IMR-90 (cell line): ENCODE measurements around the gene AKIRIN2. TPM values are rescaled to one million over a fixed set of nuclear protein-coding genes. Genes with fewer than 3 reads are reported as not detected.

Experiments used
- ATAC-seq: fragments of 200-7000 bp; cut with Tn5 transposase; 2 replicates; pipeline ENCODE4 v1.9.1; 2020; ENCODE audit warnings: low read depth, mild to moderate bottlenecking, moderate library complexity
- BruUV-seq: library from RNA; stranded (reverse); fragments of 400-500 nt; replicated peaks from 2 replicates; lab custom pipeline; 2021; lab: Mats Ljungman, UMichigan
- CTCF ChIA-PET: fragments of 300-600 bp; formaldehyde crosslinking; extraction: SDS; loops from one replicate; lab custom pipeline; 2021; ENCODE audit warnings: antibody characterized with exemption; lab: Yijun Ruan, JAX
- POLR2A ChIA-PET: fragments of 300-600 bp; sonication (Branson Sonifier 250); formaldehyde crosslinking; loops from one replicate; lab custom pipeline; 2022; ENCODE audit warnings: antibody characterized with exemption; ENCODE audit not compliant: unreplicated experiment; lab: Charles Lee
- DNase-seq: peaks from one replicate; pipeline ENCODE4 v3.0.0; 2013
- H2AFZ ChIP-seq: replicated peaks from 2 replicates; pipeline ENCODE3; 2013; ENCODE audit warnings: low read length, mild to moderate bottlenecking; ENCODE audit not compliant: poor library complexity
- H2AK5ac ChIP-seq: 2 replicates; pipeline ENCODE4 v1.6.1; 2013; ENCODE audit warnings: low read depth, low read length, inconsistent platforms
- H2AK9ac ChIP-seq: replicated peaks from 2 replicates; pipeline ENCODE3; 2013; ENCODE audit warnings: mild to moderate bottlenecking, low read depth, low read length, moderate library complexity; ENCODE audit not compliant: poor library complexity
- H2BK120ac ChIP-seq: 2 replicates; pipeline ENCODE4 v1.6.1; 2013; ENCODE audit warnings: low read depth, low read length, inconsistent platforms
- H2BK15ac ChIP-seq: 3 replicates; pipeline ENCODE4 v1.6.1; 2013; ENCODE audit warnings: low read depth, low read length, inconsistent platforms
- H2BK20ac ChIP-seq: 2 replicates; pipeline ENCODE4 v1.6.1; 2013; ENCODE audit warnings: low read depth, mild to moderate bottlenecking, inconsistent platforms, low read length, moderate library complexity
- H2BK5ac ChIP-seq: 2 replicates; pipeline ENCODE4 v1.6.1; 2013; ENCODE audit warnings: mild to moderate bottlenecking, low read depth, low read length, inconsistent platforms; ENCODE audit not compliant: poor library complexity, severe bottlenecking
- H3K14ac ChIP-seq: replicated peaks from 2 replicates; pipeline ENCODE4 v1.6.1; 2013; ENCODE audit warnings: low read depth, low read length, inconsistent platforms
- H3K18ac ChIP-seq: 2 replicates; pipeline ENCODE4 v1.6.1; 2013; ENCODE audit warnings: low read depth, low read length, control low read depth
- H3K23ac ChIP-seq: 2 replicates; pipeline ENCODE4 v1.6.1; 2013; ENCODE audit warnings: low read depth, low read length, inconsistent platforms
- H3K27ac ChIP-seq: 2 replicates; pipeline ENCODE4 v1.5.1; 2013; ENCODE audit warnings: mild to moderate bottlenecking, control low read depth, low read length; ENCODE audit not compliant: insufficient read depth
- H3K27me3 ChIP-seq: 2 replicates; pipeline ENCODE4 v1.6.1; 2013; ENCODE audit warnings: low read length; ENCODE audit not compliant: control insufficient read depth, insufficient read depth
- H3K36me3 ChIP-seq: 2 replicates; pipeline ENCODE4 v1.6.1; 2013; ENCODE audit warnings: low read length, mixed read lengths; ENCODE audit not compliant: control insufficient read depth, insufficient read depth
- H3K4ac ChIP-seq: 2 replicates; pipeline ENCODE4 v1.6.1; 2013; ENCODE audit warnings: low read depth, low read length, inconsistent platforms
- H3K4me1 ChIP-seq: 2 replicates; pipeline ENCODE4 v1.6.1; 2013; ENCODE audit warnings: low read length, mixed read lengths; ENCODE audit not compliant: control insufficient read depth, insufficient read depth
- H3K4me2 ChIP-seq: 2 replicates; pipeline ENCODE4 v1.6.1; 2013; ENCODE audit warnings: low read depth, mild to moderate bottlenecking, control low read depth, low read length, moderate library complexity
- H3K4me3 ChIP-seq: 2 replicates; pipeline ENCODE4 v1.5.1; 2013; ENCODE audit warnings: low read depth, mild to moderate bottlenecking, control low read depth, low read length, moderate library complexity; ENCODE audit not compliant: insufficient read depth
- H3K56ac ChIP-seq: 2 replicates; pipeline ENCODE4 v1.6.1; 2013; ENCODE audit warnings: low read length, inconsistent platforms; ENCODE audit not compliant: insufficient read depth; ENCODE audit errors: extremely low read depth
- H3K79me1 ChIP-seq, 2 experiments: 2 replicates each; pipeline ENCODE4 v1.6.1; 2013; ENCODE audit warnings: low read length in 2 of 2, inconsistent platforms in 1 of 2, low read depth in 1 of 2
- H3K9ac ChIP-seq: 2 replicates; pipeline ENCODE4 v1.6.1; 2013; ENCODE audit warnings: low read depth, low read length, control low read depth
- H3K9me1 ChIP-seq: 2 replicates; pipeline ENCODE4 v1.6.1; 2013; ENCODE audit warnings: low read length, inconsistent platforms; ENCODE audit not compliant: insufficient read depth
- H3K9me3 ChIP-seq: 2 replicates; pipeline ENCODE4 v1.6.1; 2013; ENCODE audit warnings: low read length; ENCODE audit not compliant: control insufficient read depth, insufficient read depth
- H4K20me1 ChIP-seq: 2 replicates; pipeline ENCODE4 v1.6.1; 2013; ENCODE audit warnings: low read length, inconsistent platforms; ENCODE audit not compliant: insufficient read depth
- H4K5ac ChIP-seq: 2 replicates; pipeline ENCODE4 v1.6.1; 2013; ENCODE audit warnings: mild to moderate bottlenecking, low read depth, low read length, control low read depth
- H4K8ac ChIP-seq, 2 experiments: 2 replicates each; pipeline ENCODE4 v1.6.1; 2013; ENCODE audit warnings: low read depth in 2 of 2, low read length in 2 of 2, control low read depth in 1 of 2, inconsistent platforms in 1 of 2
- H4K91ac ChIP-seq: 2 replicates; pipeline ENCODE4 v1.6.1; 2013; ENCODE audit warnings: low read depth, low read length, inconsistent platforms; ENCODE audit not compliant: insufficient read depth
- CEBPB ChIP-seq: IDR thresholded peaks from 2 replicates; pipeline ENCODE4 v1.6.1; 2012; ENCODE audit warnings: low read depth, low read length, improper control_type of control experiment
- CHD1 ChIP-seq: IDR thresholded peaks from 2 replicates; pipeline ENCODE4 v1.6.1; 2012; ENCODE audit warnings: low read depth, low read length, improper control_type of control experiment
- MAZ ChIP-seq: IDR thresholded peaks from 2 replicates; pipeline ENCODE4 v1.6.1; 2012; ENCODE audit warnings: low read depth, mild to moderate bottlenecking, low read length, improper control_type of control experiment, moderate library complexity, borderline replicate concordance
- POLR2A ChIP-seq: IDR thresholded peaks from 2 replicates; pipeline ENCODE4 v1.6.1; 2012; ENCODE audit warnings: mild to moderate bottlenecking, low read depth, low read length
- WGBS, 2 experiments: methylation state at CpG; one replicate each; pipeline versions ENCODE4 v1.1.5 to v1.1.7; 2013; ENCODE audit warnings: missing lambda C conversion rate in 2 of 2; ENCODE audit not compliant: insufficient read length in 1 of 2; ENCODE audit errors: extremely low coverage in 2 of 2; 5-methylcytosine and 5-hydroxymethylcytosine counted together
- dilution Hi-C: fragments of 300-500 bp; cut with HindIII; formaldehyde crosslinking; loops from one replicate; pipeline ENCODE4 v1.14.3; 2018; ENCODE audit warnings: low sequenced_read_pairs; ENCODE audit not compliant: unreplicated experiment
- in situ Hi-C: fragments of 300-500 bp; cut with MboI; formaldehyde crosslinking; loops from 3 replicates; pipeline ENCODE4 v1.14.3; 2019; ENCODE audit warnings: low sequenced_read_pairs, inconsistent platforms, mixed read lengths
- intact Hi-C: fragments of 100-400 bp; cut with micrococcal nuclease; formaldehyde crosslinking; loops from 2 replicates; pipeline ENCODE4 v1.10.0; 2022
- polyA plus RNA-seq, 3 experiments: library from polyadenylated mRNA; depleted of rRNA; stranded (reverse); fragments of >200 nt; gene quantifications; 2 replicates each; pipeline ENCODE4 v1.2.3, GENCODE V29; 2012; ENCODE audit warnings: low replicate concordance in 1 of 3
- total RNA-seq: library from RNA; depleted of rRNA; stranded (reverse); fragments of >200 nt; gene quantifications from 2 replicates; pipeline ENCODE4 v1.2.3, GENCODE V29; 2012

AKIRIN2 gene
- total and polyA plus RNA-seq, 2 of the 4 experiments (the other 2 are of a cell fraction) = 7.9 to 26.6 TPM

DNA sequence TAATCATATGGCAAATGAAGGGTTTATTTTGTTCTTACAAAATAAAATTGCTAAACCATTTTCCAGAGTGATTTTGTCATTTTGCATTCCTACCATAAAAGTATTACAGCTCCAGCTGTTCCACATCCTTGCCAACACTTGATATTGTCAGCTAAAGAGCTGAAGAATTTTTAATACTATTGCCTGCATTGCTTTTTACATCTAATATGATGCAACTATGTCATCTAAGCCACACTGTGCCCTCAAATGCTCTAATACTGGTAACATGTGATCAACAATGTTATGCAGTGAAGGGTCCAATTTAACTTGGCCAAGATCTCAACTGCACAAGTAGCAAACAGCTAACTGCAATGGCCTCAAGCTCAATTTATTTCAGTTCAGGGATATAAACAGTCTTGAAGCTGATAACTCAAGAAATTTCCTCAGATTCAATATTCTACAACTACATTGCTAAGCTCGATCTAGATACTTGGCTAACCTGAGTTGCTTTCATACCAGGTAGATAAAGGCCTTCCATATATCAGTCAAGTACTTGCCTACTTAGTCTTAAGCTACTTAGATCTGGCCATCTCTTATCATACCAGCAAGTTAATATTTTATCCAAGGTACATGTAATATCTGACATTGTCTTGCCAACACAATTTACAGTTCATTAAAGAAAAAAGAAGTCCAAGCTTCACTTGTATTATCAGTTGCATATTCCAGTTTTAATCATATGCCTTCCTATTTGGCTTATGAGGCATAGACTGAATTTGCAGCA lies 17.0 kb downstream of the AKIRIN2 start:
- no peak overlapping the region for H3K4ac ChIP-seq
- ChIA-PET POLR2A (no interaction called here), CTCF (interaction anchor here (0.7 kb wide), 1 partner anchor 9 kb away, joined by 3 read pairs; no protein-coding TSS in a partner anchor)
- no peaks in the 10 kb centered on the region for H3K27me3 ChIP-seq
- intact Hi-C loops = no loop called here
- TF ChIP-seq POLR2A (no peak), MAZ (no peak), CHD1 (no peak), CEBPB (peak; percentile 37; the same call in 1 of the 2 replicates)
- no peak overlapping the region for H4K91ac ChIP-seq
- in situ Hi-C loops = no loop called here
- no peak overlapping the region for H3K23ac ChIP-seq
- H2AK9ac ChIP-seq = no peak overlapping the region
- H4K5ac ChIP-seq = no peak overlapping the region
- no peak overlapping the region for H2AFZ ChIP-seq
- no peak overlapping the region for H2AK5ac ChIP-seq
- H3K4me2 ChIP-seq = no peak overlapping the region; the same call in 1 of the 2 replicates
- peaks cover 14% of the 10 kb centered on the region for H3K4me1 ChIP-seq
- H3K79me1 ChIP-seq = peaks cover 0 to 45% of the 10 kb centered on the region in 2 experiments; a peak in 2 of 4 replicates
- H2BK5ac ChIP-seq = peak overlapping the region; percentile 39
- no peak overlapping the region for H2BK120ac ChIP-seq
- BruUV-seq = no TSS peak
- no peak overlapping the region for H2BK15ac ChIP-seq
- no CpG with 5 or more reads among the region's 1 CpG for WGBS, 2 experiments
- no peak overlapping the region for H3K27ac ChIP-seq
- no peak overlapping the region for H3K14ac ChIP-seq
- H3K4me3 ChIP-seq = no peak overlapping the region
- no peak for ATAC-seq
- peaks cover 4% of the 10 kb centered on the region; the same call in 1 of the 2 replicates for H3K36me3 ChIP-seq
- H4K8ac ChIP-seq = no peak overlapping the region
- H3K9ac ChIP-seq = no peak overlapping the region
- no peak overlapping the region for H2BK20ac ChIP-seq
- dilution Hi-C loops = no loop called here
- no peaks in the 10 kb centered on the region for H3K9me3 ChIP-seq
- peaks cover 8% of the 10 kb centered on the region; the same call in 1 of the 2 replicates for H3K9me1 ChIP-seq
- H3K18ac ChIP-seq = peak overlapping the region; percentile 26; the same call in 1 of the 2 replicates
- DNase-seq = no peak
- H3K56ac ChIP-seq = no peak overlapping the region
- peaks cover 91% of the 10 kb centered on the region for H4K20me1 ChIP-seq
